Measurements from ENCODE around the gene DHCR24.

- TF ChIP-seq CTCF (IDR thresholded peaks at IDR 0.05) (no peak), POLR2AphosphoS5 (IDR thresholded peaks at IDR 0.05) (no peak)
These were observed 79.2 kb downstream of the DHCR24 start for GRCh38 chr1:54807756-54808155.
